ENCODE data around the gene ARHGEF11. TPM values are rescaled to one million over a fixed set of nuclear protein-coding genes. Genes with fewer than 3 reads are reported as not detected.

The ARHGEF11 gene
- total and polyA plus RNA-seq, 9 of the 15 experiments (the other 6 are each of a cell fraction or from before 2014, with no cell fraction given), result 0.14 to 15.5 (median 9.0) TPM

DNA sequence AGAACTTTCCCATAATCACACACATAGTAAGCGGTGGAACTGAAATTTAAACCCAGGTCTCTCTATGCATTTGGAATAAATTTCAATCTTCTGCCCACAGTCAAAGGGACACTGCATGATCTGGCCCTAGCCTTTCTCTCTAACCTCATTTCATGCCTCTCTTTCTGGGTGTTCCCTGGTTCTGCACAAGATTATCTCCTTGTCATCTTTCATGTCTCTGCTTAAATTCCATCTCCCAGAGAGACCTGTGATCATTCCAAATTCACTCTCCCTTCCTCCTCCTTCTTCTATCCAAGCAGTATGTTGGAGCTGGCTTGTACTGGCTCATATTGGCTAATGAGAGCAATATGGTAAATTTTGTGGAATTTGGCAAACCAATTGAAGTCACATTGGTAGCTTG, 31.9 kb upstream of the ARHGEF11 start:
- ChIA-PET POLR2A (no interaction called here), CTCF (ENCODE audit: low intra/inter-chr PET ratio) (no interaction called here)
- WGBS (ENCODE audit: insufficient coverage, low coverage, missing lambda C conversion rate), result 6% methylated on average over 1 of the region's 1 CpG
- Histone ChIP-seq H3K27ac (ENCODE audit: extremely low read depth, low read depth, low read length) (no peak overlapping the region), H3K9me1 (ENCODE audit: control insufficient read depth, insufficient read depth, low read length) (no peaks in the 10 kb centered on the region), H3K9me3 (replicated peaks; ENCODE audit: control insufficient read depth, insufficient read depth, low read depth, low read length) (no peaks in the 10 kb centered on the region), H3K4me2 (ENCODE audit: insufficient read depth, low read length) (no peak overlapping the region), H3K27me3 (ENCODE audit: control insufficient read depth in 2 of 2, insufficient read depth in 2 of 2, low read length in 2 of 2) (peaks cover 0 to 20% of the 10 kb centered on the region in 2 experiments; a peak in 2 of 5 replicates), H3K36me3 (ENCODE audit: control insufficient read depth, insufficient read depth, low read length) (no peaks in the 10 kb centered on the region), H3K79me2 (ENCODE audit: control insufficient read depth, insufficient read depth, low read length) (no peaks in the 10 kb centered on the region), H2AFZ (ENCODE audit: low read depth, low read length) (no peak overlapping the region), H3K4me3 (no peak overlapping the region), H4K20me1 (replicated peaks; ENCODE audit: control insufficient read depth, insufficient read depth, low read length) (no peaks in the 10 kb centered on the region), H3K9ac (ENCODE audit: insufficient read depth in 1 of 2, low read depth in 2 of 2, low read length in 2 of 2) (no peak overlapping the region), H3K4me1 (replicated peaks in 1 of 2; ENCODE audit: control insufficient read depth in 2 of 2, insufficient read depth in 2 of 2, low read length in 2 of 2) (peaks cover 0 to 13% of the 10 kb centered on the region in 2 experiments; a peak in 3 of 5 replicates)
- in situ Hi-C loops (cut with MboI), result no loop called here
- FAIRE-seq (no peak), DNase-seq (ENCODE audit: extremely low read depth in 1 of 4, low spot score in 3 of 4) (no peak), ATAC-seq (no peak)
- TF ChIP-seq CREM (IDR thresholded peaks at IDR 0.05; ENCODE audit: low read depth), result no peak
- TF ChIP-seq SRSF1 (IDR thresholded peaks at IDR 0.05; ENCODE audit: low read depth, low read length), result no peak
- no peak for TF ChIP-seq EP300 (IDR thresholded peaks at IDR 0.05; ENCODE audit: low read length)
- no peak for TF ChIP-seq HOXB6 (CRISPR knock-in tag; IDR thresholded peaks at IDR 0.05; ENCODE audit: borderline replicate concordance)
- TF ChIP-seq FOXK2 (conservative IDR thresholded peaks at IDR 0.05 in 1 of 2, IDR thresholded peaks at IDR 0.05 in 1 of 2; ENCODE audit: low read depth in 2 of 2), result no peak
- TF ChIP-seq, protein P1, sequence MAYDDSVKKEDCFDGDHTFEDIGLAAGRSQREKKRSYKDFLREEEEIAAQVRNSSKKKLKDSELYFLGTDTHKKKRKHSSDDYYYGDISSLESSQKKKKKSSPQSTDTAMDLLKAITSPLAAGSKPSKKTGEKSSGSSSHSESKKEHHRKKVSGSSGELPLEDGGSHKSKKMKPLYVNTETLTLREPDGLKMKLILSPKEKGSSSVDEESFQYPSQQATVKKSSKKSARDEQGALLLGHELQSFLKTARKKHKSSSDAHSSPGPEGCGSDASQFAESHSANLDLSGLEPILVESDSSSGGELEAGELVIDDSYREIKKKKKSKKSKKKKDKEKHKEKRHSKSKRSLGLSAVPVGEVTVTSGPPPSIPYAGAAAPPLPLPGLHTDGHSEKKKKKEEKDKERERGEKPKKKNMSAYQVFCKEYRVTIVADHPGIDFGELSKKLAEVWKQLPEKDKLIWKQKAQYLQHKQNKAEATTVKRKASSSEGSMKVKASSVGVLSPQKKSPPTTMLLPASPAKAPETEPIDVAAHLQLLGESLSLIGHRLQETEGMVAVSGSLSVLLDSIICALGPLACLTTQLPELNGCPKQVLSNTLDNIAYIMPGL (CRISPR knock-in tag; IDR thresholded peaks at IDR 0.05), result no peak
- TF ChIP-seq, protein P2, sequence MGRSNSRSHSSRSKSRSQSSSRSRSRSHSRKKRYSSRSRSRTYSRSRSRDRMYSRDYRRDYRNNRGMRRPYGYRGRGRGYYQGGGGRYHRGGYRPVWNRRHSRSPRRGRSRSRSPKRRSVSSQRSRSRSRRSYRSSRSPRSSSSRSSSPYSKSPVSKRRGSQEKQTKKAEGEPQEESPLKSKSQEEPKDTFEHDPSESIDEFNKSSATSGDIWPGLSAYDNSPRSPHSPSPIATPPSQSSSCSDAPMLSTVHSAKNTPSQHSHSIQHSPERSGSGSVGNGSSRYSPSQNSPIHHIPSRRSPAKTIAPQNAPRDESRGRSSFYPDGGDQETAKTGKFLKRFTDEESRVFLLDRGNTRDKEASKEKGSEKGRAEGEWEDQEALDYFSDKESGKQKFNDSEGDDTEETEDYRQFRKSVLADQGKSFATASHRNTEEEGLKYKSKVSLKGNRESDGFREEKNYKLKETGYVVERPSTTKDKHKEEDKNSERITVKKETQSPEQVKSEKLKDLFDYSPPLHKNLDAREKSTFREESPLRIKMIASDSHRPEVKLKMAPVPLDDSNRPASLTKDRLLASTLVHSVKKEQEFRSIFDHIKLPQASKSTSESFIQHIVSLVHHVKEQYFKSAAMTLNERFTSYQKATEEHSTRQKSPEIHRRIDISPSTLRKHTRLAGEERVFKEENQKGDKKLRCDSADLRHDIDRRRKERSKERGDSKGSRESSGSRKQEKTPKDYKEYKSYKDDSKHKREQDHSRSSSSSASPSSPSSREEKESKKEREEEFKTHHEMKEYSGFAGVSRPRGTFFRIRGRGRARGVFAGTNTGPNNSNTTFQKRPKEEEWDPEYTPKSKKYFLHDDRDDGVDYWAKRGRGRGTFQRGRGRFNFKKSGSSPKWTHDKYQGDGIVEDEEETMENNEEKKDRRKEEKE (IDR thresholded peaks at IDR 0.05; ENCODE audit: borderline replicate concordance in 1 of 2, control insufficient read depth in 1 of 2, low read depth in 2 of 2, low read length in 1 of 2), result no peak
- TF ChIP-seq ELF4 (CRISPR knock-in tag; IDR thresholded peaks at IDR 0.05), result no peak
- no peak for TF ChIP-seq HNRNPLL (IDR thresholded peaks at IDR 0.05; ENCODE audit: low read depth, low read length, poor library complexity, severe bottlenecking)
- TF ChIP-seq CBX5 (IDR thresholded peaks at IDR 0.05; ENCODE audit: borderline replicate concordance, low read depth), result no peak
- no peak for TF ChIP-seq YBX1 (IDR thresholded peaks at IDR 0.05)
- TF ChIP-seq NFIC (IDR thresholded peaks at IDR 0.05), result no peak
- TF ChIP-seq ZNF398 (CRISPR knock-in tag; IDR thresholded peaks at IDR 0.05), result no peak
- intact Hi-C loops (cut with micrococcal nuclease), result no loop called here
- BruUV-seq (replicated peaks), result no TSS peak

All from K562 (cell line).